NCI-H2196 (cell line): ENCODE results near the gene LCE2A.
"Not testable (repeated sequence)": the region's sequence is repeated elsewhere in the genome, so short reads cannot be mapped to it uniquely, and the experiment has no call there.

Source experiments
- DNase-seq: peaks from one replicate; lab custom pipeline; 2025; ENCODE audit not compliant: unreplicated experiment; lab: John Stamatoyannopoulos, UW

LCE2A gene

GRCh38 chr1:152697701-152698600, at the start of gene LCE2A:
LCE2A (plus strand) TSS chr1:152698345; CDS start chr1:152698902, 557 bp downstream.
- no peak for DNase-seq

DNA sequence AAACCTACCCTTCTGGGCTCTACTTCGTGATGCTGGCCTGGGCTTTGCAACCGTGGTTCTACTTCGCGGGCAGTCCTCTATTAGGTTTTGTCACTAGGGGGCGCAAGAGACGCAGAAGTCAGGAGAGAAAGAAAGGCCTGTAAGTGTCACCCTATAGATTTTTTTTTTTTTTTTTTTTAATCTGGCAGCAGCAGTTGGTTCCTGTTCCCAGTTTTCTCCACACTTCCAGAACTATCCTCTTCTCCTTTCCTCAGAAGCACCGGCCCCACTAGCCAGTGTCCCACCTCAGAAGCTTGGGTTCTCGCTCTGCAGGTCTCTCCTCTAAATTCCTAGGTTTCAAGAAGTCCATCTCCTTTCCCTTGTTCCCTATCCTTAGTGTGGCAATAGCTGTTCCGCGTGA, 44.0 kb upstream of the LCE2A start:
- DNase-seq: peak; percentile 44

GRCh38 chr1:152656459-152656858, 41.7 kb upstream of the LCE2A start:
- no peak for DNase-seq

DNA sequence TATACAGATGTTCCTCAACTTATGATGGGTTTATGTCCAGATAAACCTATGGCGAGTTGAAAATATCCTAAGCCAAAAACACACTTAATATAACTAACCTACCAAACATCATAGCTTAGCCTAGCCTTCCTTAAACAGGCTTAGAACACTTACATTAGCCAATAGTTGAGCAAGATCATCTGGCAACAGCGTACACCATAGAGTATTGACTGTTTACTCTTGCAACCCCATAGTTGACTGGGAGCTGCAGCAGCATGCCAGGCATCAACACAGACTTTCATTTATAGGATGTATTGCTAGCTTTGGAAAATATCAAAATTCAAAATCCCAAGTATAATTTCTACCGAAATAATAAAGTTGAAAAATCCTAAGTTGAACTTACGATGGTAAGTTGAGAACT, 40.5 kb upstream of the LCE2A start:
- no peak for DNase-seq

DNA sequence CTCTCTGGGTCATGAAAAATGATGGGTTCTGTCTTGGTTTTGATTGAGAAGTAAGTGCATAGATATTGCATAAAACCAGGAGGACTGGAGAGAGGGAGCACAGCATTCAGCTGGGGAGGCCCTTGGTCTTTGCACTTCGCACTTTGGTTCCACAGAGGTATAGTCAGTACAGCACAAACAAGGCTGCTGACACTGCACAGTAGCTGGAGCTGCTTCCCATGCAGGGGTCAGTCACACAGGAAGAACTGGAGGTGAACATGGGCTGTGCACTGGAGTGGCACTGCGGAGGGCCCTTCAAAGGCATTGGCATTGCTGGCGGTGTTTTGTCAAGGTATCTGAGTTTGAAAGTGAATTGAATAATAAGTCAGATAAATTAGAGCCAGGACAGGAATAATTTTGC, 39.5 kb upstream of the LCE2A start:
- no peak for DNase-seq

DNA sequence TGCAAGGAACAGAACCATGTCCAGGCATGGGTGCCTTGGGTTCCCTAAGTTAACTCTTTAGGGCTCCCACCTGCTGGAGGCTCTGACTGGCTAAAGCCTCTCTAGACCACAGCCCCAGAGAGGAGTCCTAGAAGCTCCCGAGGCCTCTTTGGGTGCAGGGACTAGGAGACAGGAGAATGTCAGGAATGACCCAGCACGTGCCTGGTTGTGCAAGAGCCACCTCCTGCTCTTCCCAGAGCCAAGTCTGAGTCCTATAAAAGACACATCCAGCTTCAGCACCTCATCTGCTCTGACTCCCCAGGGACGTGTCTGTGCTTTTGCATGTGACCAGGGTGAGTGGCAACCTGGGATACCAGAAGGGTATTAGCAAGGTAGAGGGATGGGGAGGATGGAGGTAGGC, 35.0 kb upstream of the LCE2A start, which contains the start of gene LCE2D:
LCE2D (plus strand) TSS at position 283 of the 400 bp plus-strand sequence. CDS start 726 bp downstream, outside the sequence.
- DNase-seq: no peak

DNA sequence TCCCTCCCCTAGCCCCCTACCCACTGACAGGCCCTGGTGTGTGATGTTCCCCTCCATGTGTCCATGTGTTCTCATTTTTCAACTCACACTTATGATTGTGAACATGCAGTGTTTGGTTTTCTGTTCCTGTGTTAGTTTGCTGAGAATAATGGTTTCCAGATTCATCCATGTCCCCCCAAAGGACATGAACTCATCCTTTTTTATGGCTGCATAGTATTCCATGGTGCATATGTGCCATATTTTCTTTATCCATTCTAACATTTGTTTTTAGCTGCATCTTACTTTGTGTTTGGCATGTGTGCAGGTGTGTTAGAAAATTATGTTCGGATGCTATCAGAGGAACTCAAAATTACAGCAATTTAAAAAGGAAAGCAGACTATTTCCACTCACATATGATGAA, 32.0 kb upstream of the LCE2A start:
- not testable (repeated sequence) for DNase-seq

DNA sequence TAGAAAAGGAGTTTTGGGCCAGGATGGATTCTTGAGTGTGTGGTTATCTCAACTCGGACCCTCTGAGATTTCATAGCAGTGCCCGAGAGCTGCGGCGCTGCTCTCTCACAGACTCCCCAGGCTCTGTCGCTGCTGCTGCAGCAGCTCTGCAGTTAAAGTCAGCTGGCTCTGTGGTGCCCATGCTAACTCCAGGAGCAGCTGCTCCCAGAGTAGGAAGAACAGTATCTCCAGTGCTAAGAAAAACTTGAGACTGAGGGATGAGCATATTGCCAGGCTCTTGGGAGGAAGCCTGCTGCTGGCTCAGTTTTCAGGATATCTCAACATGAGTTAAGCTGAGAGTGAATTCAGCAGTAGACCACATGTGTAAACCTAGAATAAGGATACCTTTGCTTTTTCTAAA, 30.5 kb upstream of the LCE2A start:
- DNase-seq: no peak

- DNase-seq: no peak
These were observed 25.1 kb upstream of the LCE2A start for GRCh38 chr1:152673016-152673415.

DNA sequence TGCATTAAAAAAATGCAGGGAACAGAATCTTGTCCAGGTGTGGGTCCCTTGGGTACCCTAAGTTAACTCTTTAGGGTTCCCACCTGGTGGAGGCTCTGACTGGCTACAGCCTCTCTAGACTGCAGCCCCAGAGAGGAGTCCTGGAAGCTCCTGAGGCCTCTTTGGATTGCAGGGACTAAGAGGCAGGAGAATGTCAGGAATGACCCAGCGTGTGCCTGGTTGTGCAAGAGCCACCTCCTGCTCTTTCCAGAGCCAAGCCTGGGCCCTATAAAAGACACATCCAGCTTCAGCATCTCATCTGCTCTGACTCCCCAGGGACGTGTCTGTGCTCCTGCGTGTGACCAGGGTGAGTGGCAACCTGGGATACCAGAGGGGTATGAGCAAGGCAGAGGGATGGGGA, 23.2 kb upstream of the LCE2A start, which contains the start of gene LCE2C:
LCE2C (plus strand) TSS at position 297 of the 400 bp plus-strand sequence. CDS start 737 bp downstream, outside the sequence.
- DNase-seq: not testable (repeated sequence)

DNA sequence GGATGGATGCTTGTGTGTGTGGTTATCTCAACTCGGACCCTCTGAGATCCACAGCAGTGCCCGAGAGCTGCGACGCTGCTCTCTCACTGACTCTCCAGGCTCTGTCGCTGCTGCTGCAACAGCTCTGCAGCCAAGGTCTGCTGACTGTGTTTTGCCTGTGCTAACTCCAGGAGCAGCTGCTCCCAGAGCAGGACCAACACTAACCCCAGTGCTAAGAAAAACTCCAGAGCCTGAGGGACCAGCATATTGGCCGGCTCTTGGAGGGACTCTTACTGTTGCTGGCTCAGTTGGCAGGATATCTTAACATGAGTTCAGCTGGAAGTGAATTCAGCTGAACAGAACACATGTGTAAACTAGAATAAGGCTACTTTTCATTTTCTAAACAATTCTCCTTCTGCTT, 18.7 kb upstream of the LCE2A start:
- DNase-seq: no peak

DNA sequence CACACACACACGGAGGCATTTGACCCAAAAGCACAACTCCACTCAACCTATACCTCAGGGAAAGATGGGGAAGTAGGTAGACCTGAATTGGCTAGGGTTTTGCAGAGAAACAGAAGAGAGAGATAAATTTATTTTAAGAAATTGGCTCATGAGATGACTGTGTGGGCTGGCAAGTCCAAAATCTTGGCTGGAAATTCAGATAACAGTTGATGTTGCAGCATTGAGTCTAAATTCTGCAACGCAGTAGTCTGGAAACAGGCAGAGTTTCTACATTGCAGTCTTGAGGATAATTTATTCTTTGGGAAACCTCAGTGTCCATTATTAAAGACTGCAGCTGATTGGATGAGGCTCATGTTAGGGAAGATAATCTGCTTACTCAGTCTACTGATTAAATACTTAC, 16.5 kb upstream of the LCE2A start:
- DNase-seq: no peak

GRCh38 chr1:152683846-152684245, 14.3 kb upstream of the LCE2A start:
- no peak for DNase-seq

- not testable (repeated sequence) for DNase-seq
These were observed 12.3 kb upstream of the LCE2A start, which contains the start of gene LCE2B for GRCh38 chr1:152685823-152686222. LCE2B (plus strand) TSS chr1:152686123; CDS start chr1:152686844, 721 bp downstream.

- DNase-seq: no peak
These were observed 1.6 kb downstream of the LCE2A start for GRCh38 chr1:152699746-152700145.

GRCh38 chr1:152707860-152708259, 9.7 kb downstream of the LCE2A start, which contains the start of gene LCE4A:
LCE4A (plus strand) TSS chr1:152708160; CDS start chr1:152709076, 916 bp downstream.
- DNase-seq: no peak

- no peak for DNase-seq
These were observed 20.1 kb downstream of the LCE2A start for GRCh38 chr1:152718238-152718637.

DNA sequence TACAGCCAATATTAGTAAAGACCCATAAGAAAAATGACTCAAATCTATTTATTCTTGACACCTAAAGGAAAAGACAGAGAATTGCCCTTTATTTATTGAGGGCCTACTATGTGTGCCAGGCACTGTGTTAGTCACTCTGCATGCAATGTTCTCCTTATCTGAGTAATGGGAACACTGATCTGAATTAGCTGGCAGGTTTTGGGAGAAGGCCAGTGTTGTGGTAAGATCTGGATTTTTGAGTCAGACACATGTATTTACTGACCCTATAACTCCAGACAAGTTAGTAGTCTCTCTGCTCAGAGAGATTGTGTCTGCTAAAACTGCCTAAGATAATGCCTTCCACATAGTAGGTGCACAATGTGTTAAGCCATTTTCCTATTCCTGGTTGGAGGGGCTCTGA, 27.1 kb downstream of the LCE2A start:
- no peak for DNase-seq

DNA sequence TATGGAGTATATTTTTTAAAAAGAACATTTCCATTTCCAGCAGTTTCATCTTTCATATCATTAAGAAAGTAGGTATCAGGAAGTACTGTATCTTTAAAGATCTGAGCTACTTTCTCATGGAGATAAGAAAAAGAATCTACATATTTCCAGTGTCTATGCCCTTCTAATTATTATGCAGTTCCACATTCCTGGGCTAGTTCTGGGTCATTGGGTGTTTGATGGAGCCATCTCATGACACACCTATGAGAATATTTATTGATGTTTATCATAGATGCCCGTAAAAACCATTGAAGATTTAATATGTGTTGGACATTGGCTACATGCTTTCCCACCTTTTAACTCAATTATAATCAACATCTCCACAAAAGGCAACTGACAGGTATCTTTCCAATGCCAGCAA, 30.8 kb downstream of the LCE2A start:
- no peak for DNase-seq

- no peak for DNase-seq
These were observed 37.5 kb downstream of the LCE2A start for GRCh38 chr1:152735648-152736047.

GRCh38 chr1:152737997-152738396, 39.9 kb downstream of the LCE2A start:
- no peak for DNase-seq

- no peak for DNase-seq
These were observed 41.7 kb downstream of the LCE2A start for GRCh38 chr1:152739841-152740240.
